Epithelial cell of prostate (primary cell): ENCODE measurements around the gene DHDDS.

Experiments used
- DNase-seq: peaks from one replicate; pipeline ENCODE4 v3.0.0-alpha.2; 2011; ENCODE audit warnings: low read depth, low spot score
- H3K27ac ChIP-seq: fragments of 450-650 bp; 2 replicates; pipeline ENCODE4 v1.5.1; 2017; ENCODE audit warnings: mild to moderate bottlenecking

Gene DHDDS

GRCh38 chr1:26520339-26520738 is 88.2 kb downstream of the DHDDS start:
- H3K27ac ChIP-seq: no peak overlapping the region
- no peak for DNase-seq
